Gastroesophageal sphincter (tissue), 4 donors: ENCODE measurements around the gene PLCG2. TPM values are rescaled to one million over a fixed set of nuclear protein-coding genes. Genes with fewer than 3 reads are reported as not detected.

Experiments used
- ATAC-seq: fragments of 150-250 bp; one replicate; pipeline ENCODE4 v1.9.1; 2016; ENCODE audit warnings: mild to moderate bottlenecking, moderate library complexity
- H3K27ac ChIP-seq, 4 donors: fragments of 200-600 bp; sonication (generic) in 3 of 4; 1 replicate in 3 of 4; 2 replicates in 1 of 4; pipeline ENCODE4 v1.5.1; 2016 to 2019
- H3K27me3 ChIP-seq: fragments of 200-600 bp; sonication (generic); one replicate; pipeline ENCODE4 v1.5.1; 2019
- H3K36me3 ChIP-seq, 2 donors: fragments of 200-600 bp; sonication (generic); one replicate each; pipeline ENCODE4 v1.5.1; 2019; ENCODE audit warnings: control low read depth in 1 of 2
- H3K4me1 ChIP-seq, 3 donors: fragments of 200-600 bp; sonication (generic); 1 replicate in 2 of 3; 2 replicates in 1 of 3; pipeline ENCODE4 v1.5.1; 2016 to 2019; ENCODE audit warnings: control low read depth in 2 of 3
- H3K4me3 ChIP-seq, 2 donors: fragments of 200-600 bp; sonication (generic); one replicate each; pipeline ENCODE4 v1.5.1; 2019; ENCODE audit warnings: mild to moderate bottlenecking in 1 of 2, moderate library complexity in 1 of 2
- H3K9me3 ChIP-seq, 3 donors: fragments of 200-600 bp; sonication (generic); one replicate each; pipeline ENCODE4 v1.5.1; 2017 to 2019; ENCODE audit warnings: control low read depth in 2 of 3
- EP300 ChIP-seq: sonication (generic); formaldehyde crosslinking; IDR thresholded peaks from one replicate; pipeline ENCODE4 v1.6.1; 2017; ENCODE audit warnings: antibody characterized with exemption, mild to moderate bottlenecking
- POLR2A ChIP-seq, 2 donors: fragments of 450-650 bp; IDR thresholded peaks; one replicate each; pipeline ENCODE4 v1.6.1; 2017; ENCODE audit warnings: antibody characterized with exemption in 2 of 2, mild to moderate bottlenecking in 2 of 2, moderate library complexity in 1 of 2
- POLR2AphosphoS5 ChIP-seq: sonication (generic); formaldehyde crosslinking; IDR thresholded peaks from one replicate; pipeline ENCODE4 v1.6.1; 2017; ENCODE audit warnings: antibody characterized with exemption
- WGBS, 2 donors: methylation state at CpG; one replicate each; pipeline ENCODE4 v1.1.5; 2018; ENCODE audit warnings: low coverage in 1 of 2; 5-methylcytosine and 5-hydroxymethylcytosine counted together
- total RNA-seq, 4 donors: library from RNA; depleted of rRNA; stranded (reverse); fragments of >200 nt; gene quantifications; one replicate each; pipeline ENCODE4 v1.1.0, GENCODE V29; 2016
- TF ChIP-seq, protein P1 (sequence below), 4 experiments: fragments of 200-600 bp in 2 of 4; fragments of 450-650 bp in 2 of 4; sonication (generic) in 1 of 4; IDR thresholded peaks; one replicate each; pipeline ENCODE4 v1.5.1; 2017 to 2019; ENCODE audit warnings: antibody characterized with exemption in 4 of 4, mild to moderate bottlenecking in 2 of 4, moderate library complexity in 2 of 4

Gene PLCG2
- total RNA-seq, 4 donors from 2014 or later, result 6.2 to 11.4 (median 8.1) TPM

DNA sequence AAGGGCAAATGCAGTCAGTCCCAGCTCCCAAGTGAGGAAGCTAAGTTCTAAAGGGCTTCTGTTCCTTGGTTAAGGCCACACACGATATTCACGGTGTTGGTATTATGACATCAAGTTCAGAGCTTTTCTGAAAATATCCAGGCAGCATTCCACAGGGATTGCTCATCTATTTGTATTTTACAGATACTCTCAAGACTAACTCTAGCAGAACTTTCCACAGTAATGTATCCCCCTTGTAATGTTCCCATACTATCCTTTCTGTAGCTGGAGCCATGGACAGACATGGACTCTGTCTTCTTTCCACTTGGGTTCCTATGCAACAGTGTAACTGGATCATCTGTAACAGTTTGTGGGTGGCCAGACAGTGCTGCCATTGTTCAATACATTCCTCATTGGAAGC lies 218.6 kb downstream of the PLCG2 start:
- Histone ChIP-seq H3K4me3 (no peak overlapping the region), H3K4me1 (peaks cover 0 to 14% (median 5%) of the 10 kb centered on the region in 3 donors), H3K9me3 (no peaks in the 10 kb centered on the region), H3K27me3 (no peaks in the 10 kb centered on the region), H3K27ac (peak overlapping the region in 3 of 4 donors; percentile 6 to 57 (median 46)), H3K36me3 (peaks cover 0 to 5% of the 10 kb centered on the region in 2 donors)
- peak; percentile 71 for ATAC-seq
- WGBS, 2 donors, result 0% methylated on average over 2 of the region's 2 CpGs
- TF ChIP-seq POLR2A (IDR thresholded peaks at IDR 0.05) (no peak), EP300 (no peak), POLR2AphosphoS5 (peak; percentile 67)

DNA sequence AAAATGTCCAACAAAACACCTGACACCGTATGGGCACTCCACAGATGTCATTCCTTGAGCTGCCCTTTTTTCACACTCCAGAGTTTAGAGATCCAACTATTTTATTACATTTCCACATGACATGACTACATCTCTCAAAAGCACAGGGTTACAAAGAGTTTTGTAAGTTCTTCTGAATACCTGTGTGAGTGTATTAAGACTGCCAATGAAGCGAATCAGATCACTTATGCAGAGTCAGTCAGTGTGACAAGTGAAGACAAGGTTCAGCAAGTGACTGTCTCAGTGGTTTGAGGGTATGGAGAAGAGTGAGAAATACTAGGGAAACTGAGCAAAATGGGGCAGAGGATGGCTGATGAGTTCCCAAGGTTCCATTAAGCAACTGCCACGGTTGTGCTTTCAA lies 223.7 kb downstream of the PLCG2 start:
- Histone ChIP-seq H3K4me3 (no peak overlapping the region), H3K27ac (no peak overlapping the region), H3K4me1 (peaks cover 0 to 2% (median 0%) of the 10 kb centered on the region in 3 donors), H3K9me3 (no peaks in the 10 kb centered on the region), H3K36me3 (peaks cover 0 to 5% of the 10 kb centered on the region in 2 donors), H3K27me3 (no peaks in the 10 kb centered on the region)
- TF ChIP-seq POLR2AphosphoS5, result no peak
- TF ChIP-seq EP300, result no peak
- TF ChIP-seq POLR2A (IDR thresholded peaks at IDR 0.05), result no peak
- TF ChIP-seq, protein P1, sequence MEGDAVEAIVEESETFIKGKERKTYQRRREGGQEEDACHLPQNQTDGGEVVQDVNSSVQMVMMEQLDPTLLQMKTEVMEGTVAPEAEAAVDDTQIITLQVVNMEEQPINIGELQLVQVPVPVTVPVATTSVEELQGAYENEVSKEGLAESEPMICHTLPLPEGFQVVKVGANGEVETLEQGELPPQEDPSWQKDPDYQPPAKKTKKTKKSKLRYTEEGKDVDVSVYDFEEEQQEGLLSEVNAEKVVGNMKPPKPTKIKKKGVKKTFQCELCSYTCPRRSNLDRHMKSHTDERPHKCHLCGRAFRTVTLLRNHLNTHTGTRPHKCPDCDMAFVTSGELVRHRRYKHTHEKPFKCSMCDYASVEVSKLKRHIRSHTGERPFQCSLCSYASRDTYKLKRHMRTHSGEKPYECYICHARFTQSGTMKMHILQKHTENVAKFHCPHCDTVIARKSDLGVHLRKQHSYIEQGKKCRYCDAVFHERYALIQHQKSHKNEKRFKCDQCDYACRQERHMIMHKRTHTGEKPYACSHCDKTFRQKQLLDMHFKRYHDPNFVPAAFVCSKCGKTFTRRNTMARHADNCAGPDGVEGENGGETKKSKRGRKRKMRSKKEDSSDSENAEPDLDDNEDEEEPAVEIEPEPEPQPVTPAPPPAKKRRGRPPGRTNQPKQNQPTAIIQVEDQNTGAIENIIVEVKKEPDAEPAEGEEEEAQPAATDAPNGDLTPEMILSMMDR (IDR thresholded peaks at IDR 0.05), result no peak
- 84 to 85% methylated on average over 3 of the region's 3 CpGs for WGBS, 2 donors
- no peak for ATAC-seq

- Histone ChIP-seq H3K9me3 (peaks cover 0 to 7% (median 0%) of the 10 kb centered on the region in 3 donors), H3K4me3 (no peak overlapping the region), H3K4me1 (no peaks in the 10 kb centered on the region), H3K36me3 (no peaks in the 10 kb centered on the region), H3K27me3 (peaks cover 7% of the 10 kb centered on the region), H3K27ac (no peak overlapping the region)
- no peak for ATAC-seq
- WGBS, 2 donors, result 80 to 84% methylated on average over 1 to 2 of the region's 5 CpGs
- TF ChIP-seq POLR2AphosphoS5 (no peak), POLR2A (IDR thresholded peaks at IDR 0.05) (no peak), EP300 (no peak)
- TF ChIP-seq, protein P1 (IDR thresholded peaks at IDR 0.05), result no peak
Observed at GRCh38 chr16:82004601-82005000, 225.5 kb downstream of the PLCG2 start.

- WGBS, 2 donors, result 59 to 67% methylated on average over 6 of the region's 6 CpGs
- peaks cover 0 to 7% (median 0%) of the 10 kb centered on the region in 3 donors for H3K9me3 ChIP-seq
- TF ChIP-seq EP300, result no peak
- H3K36me3 ChIP-seq, result no peaks in the 10 kb centered on the region
- ATAC-seq, result no peak
- no peak overlapping the region for H3K27ac ChIP-seq
- no peak overlapping the region for H3K4me3 ChIP-seq
- H3K4me1 ChIP-seq, result no peaks in the 10 kb centered on the region
- peaks cover 9% of the 10 kb centered on the region for H3K27me3 ChIP-seq
Observed at GRCh38 chr16:82005027-82005830, 226.1 kb downstream of the PLCG2 start.

DNA sequence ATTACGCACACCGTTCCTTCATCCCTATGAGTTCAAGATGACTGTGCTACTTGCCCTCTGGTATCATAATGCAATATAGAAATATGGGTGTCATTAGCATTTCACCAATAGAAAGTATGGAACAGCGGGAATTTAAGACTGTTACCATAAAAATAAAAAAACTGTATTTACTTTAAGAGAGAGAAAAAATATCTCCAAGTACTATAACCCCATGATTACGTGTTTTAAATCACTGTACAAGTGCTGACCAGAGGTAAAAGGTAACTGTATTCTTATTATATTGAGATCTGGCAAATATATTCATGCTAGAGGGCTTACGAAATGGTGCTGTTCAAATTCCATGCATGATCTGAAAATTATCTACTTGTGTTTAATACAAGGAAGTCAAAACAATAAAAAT lies 226.9 kb downstream of the PLCG2 start:
- H3K9me3 ChIP-seq, result peaks cover 0 to 7% (median 0%) of the 10 kb centered on the region in 3 donors
- H3K27me3 ChIP-seq, result peaks cover 14% of the 10 kb centered on the region
- no peak overlapping the region for H3K27ac ChIP-seq
- H3K4me1 ChIP-seq, result no peaks in the 10 kb centered on the region
- H3K4me3 ChIP-seq, result no peak overlapping the region
- no peaks in the 10 kb centered on the region for H3K36me3 ChIP-seq
- ATAC-seq, result no peak
- no peak for TF ChIP-seq POLR2AphosphoS5
- TF ChIP-seq EP300, result no peak
- TF ChIP-seq, protein P1 (IDR thresholded peaks at IDR 0.05), result no peak
- TF ChIP-seq POLR2A (IDR thresholded peaks at IDR 0.05), result no peak
- 92 to 100% methylated on average over 5 of the region's 5 CpGs for WGBS, 2 donors

DNA sequence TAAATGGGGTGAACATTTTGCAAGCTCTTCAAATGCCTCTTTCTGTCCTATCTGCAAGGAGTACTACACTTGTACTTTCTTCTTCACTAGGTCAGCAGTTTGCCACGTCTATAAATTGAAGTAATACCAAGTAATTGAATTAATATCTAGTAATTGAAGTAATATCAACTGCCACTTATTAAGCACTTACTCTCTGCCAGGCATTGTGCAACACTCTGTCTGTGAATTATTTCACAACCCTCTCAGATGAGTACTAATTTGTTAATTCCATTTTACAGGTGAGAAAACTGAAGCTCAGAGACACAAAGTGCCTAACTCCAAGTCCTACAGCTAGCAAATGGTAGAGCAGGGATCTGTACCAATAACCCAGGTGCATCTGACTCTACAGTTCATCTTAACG lies 228.1 kb downstream of the PLCG2 start:
- no peak overlapping the region for H3K4me3 ChIP-seq
- H3K36me3 ChIP-seq, result no peaks in the 10 kb centered on the region
- no peak for ATAC-seq
- no peak overlapping the region for H3K27ac ChIP-seq
- no peaks in the 10 kb centered on the region for H3K4me1 ChIP-seq
- 92% methylated on average over 1 to 2 of the region's 2 CpGs for WGBS, 2 donors
- TF ChIP-seq POLR2AphosphoS5 (no peak), EP300 (no peak)
- TF ChIP-seq, protein P1 (IDR thresholded peaks at IDR 0.05), result no peak
- peaks cover 25% of the 10 kb centered on the region for H3K27me3 ChIP-seq
- H3K9me3 ChIP-seq, result peaks cover 0 to 7% (median 0%) of the 10 kb centered on the region in 3 donors
